ENCODE measurements around the gene CFAP100.

DNA sequence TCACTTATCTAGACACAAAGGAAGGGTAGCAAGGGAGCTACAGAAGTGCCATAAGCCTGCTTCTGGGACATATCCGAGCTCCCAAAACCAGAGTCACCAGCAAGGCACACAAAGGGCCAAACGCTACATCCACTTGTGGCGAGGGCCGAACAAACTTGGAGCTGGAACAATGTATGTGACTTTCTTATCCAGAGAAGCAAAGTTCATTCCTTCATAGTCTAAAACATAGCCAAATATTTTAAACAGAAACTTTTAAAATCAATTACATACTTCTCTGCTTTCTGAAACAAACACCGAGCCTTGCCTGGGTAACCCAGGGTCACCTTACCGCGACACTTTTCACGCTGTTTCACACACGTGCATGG lies 65.0 kb downstream of the CFAP100 start:
- TF ChIP-seq, protein P1, sequence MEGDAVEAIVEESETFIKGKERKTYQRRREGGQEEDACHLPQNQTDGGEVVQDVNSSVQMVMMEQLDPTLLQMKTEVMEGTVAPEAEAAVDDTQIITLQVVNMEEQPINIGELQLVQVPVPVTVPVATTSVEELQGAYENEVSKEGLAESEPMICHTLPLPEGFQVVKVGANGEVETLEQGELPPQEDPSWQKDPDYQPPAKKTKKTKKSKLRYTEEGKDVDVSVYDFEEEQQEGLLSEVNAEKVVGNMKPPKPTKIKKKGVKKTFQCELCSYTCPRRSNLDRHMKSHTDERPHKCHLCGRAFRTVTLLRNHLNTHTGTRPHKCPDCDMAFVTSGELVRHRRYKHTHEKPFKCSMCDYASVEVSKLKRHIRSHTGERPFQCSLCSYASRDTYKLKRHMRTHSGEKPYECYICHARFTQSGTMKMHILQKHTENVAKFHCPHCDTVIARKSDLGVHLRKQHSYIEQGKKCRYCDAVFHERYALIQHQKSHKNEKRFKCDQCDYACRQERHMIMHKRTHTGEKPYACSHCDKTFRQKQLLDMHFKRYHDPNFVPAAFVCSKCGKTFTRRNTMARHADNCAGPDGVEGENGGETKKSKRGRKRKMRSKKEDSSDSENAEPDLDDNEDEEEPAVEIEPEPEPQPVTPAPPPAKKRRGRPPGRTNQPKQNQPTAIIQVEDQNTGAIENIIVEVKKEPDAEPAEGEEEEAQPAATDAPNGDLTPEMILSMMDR (IDR thresholded peaks at IDR 0.05; ENCODE audit: poor library complexity) = no peak
- TF ChIP-seq EZH2 (IDR thresholded peaks at IDR 0.05; ENCODE audit: borderline replicate concordance) (no peak), EZH2phosphoT487 (IDR thresholded peaks at IDR 0.05; ENCODE audit: low read depth, severe bottlenecking, unreplicated experiment) (no peak)

Measured in hepatocyte (in vitro differentiated cells).